ENCODE results near the gene LUZP1.

The LUZP1 gene

GRCh38 chr1:23114424-23115079 is 54.1 kb downstream of the LUZP1 start:
- peak; percentile 18 for DNase-seq

DNA sequence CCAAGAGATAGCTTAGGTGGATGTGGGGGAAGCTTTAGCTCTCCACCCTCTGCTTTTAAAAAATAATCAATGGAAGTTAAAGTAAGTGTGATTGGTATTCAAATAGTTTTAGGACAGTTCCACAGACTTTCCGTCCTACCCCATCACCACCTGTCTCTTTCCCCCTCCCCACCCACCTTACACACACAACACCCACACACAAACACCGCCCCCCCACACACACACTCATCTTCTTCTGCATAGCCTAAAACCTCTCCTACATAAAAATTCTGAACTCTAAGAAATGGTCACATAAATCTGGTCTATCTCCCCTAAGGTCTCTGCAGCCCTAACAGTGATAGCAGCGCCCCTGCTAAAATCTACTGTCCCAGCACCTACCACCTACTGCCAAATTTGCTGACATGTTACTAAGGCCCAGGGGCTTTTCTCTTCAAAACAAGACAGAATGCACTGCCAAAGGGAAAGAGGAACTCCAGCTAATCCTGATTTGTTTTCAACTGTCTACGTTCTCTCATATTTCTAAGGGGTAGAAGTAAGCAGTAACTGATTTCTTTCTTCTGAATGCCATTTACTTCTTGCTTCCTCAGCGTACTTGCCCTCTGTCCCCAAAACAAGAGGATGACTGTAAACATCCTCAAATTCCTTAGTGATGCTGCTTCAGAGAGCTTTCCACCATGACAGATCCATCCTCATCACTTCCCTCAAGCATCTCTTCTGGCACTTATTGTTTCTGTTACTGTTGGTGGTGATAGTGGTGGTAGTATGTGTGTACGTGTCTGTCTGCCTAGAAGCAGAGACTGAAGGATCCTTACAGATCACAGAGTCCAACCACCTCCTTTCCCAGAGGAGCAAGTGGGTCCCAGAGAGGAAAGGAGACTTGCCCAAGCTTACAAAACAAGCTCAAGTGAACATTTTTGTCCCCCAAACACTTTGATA is 56.8 kb downstream of the LUZP1 start:
- DNase-seq: no peak

- DNase-seq: no peak
Observed at GRCh38 chr1:23110391-23110790, 58.3 kb downstream of the LUZP1 start.

GRCh38 chr1:23108918-23109533 is 59.6 kb downstream of the LUZP1 start:
- peak; percentile 52 for DNase-seq

- DNase-seq: peak; percentile 41
Observed at GRCh38 chr1:23103001-23103889, 65.4 kb downstream of the LUZP1 start.

DNA sequence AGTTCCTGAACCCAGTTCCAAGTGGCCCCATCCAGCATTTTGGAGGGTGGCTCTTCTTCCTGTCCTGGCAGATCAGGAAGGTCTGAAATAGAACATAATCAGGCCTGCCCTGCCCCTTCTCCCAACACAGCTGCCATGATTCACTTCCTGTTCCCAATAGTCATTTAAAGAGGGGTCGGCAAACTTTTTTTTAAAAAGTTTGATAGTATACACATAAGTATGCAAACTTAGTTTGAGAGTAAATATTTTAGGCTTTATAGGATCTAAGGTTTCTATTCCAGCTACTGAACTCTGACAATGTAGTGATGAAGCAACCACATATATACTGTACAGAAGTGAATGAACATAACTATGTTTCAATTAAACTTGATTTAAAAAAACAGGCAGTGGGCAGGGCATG is 66.4 kb downstream of the LUZP1 start:
- no peak for DNase-seq

- DNase-seq: no peak
Observed at GRCh38 chr1:23101887-23102286, 66.8 kb downstream of the LUZP1 start.

DNA sequence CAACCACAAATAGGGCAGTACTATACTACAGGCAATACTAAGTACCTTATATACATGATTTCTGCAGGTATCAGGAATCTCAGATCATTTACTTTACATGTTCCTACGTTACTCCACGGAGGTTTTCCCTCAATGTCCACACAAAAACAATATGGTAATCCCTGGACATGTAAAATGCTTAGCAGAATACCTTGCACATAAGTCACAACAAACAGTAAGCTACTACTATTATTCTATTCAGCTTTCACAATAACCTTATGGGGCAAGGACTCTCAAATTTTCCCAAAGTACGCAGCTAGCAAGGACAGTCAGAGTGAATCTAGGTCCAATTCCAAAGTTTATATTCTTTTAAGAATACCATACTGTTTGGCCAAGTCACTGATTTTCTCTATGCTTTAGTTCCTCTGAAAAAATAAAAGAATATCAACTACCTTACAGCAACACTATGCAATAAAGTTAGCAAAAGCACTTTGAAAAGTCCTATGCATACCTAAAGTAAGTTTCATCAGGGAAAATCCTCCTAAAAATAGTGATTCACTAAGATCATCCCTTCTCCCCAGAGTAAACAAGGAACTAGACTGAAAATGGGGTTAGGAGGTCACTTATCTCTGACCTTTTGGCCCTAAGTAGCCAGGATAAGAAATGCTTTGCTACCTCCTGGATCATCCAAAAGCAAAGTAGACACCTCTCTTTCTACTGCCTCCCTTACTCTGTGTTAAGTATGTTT is 67.4 kb downstream of the LUZP1 start:
- DNase-seq: no peak

DNA sequence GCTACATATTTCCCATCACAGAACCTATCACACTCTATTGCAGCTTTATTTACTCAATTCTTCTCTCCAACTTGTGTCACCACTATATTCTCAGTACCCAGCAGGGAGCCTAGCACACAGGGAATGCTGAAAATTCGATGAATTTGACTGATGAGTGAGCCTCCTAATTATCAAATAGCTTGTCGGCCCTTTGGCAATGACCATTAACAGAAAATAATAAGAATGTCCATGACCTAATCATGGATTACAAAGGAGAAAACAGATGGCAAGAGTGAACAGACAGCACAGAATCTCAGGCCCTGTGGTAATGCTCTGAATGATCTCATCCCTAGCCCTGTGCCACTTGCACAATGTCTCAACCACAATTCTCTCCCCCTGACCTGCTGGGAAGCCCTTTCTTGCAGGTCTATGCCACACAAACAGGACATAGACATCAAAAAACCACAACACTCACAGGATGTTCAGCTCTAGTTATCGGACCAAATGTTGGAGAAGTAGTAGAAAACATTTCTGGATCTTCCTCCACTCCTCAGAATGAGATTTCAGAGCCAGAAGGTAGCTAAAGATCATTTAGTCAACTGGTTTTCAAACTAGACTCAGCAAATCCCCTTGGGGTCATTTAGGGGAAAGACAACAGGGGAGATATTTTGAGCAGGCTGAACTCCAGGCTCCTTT is 68.4 kb downstream of the LUZP1 start:
- DNase-seq: peak; percentile 52

DNA sequence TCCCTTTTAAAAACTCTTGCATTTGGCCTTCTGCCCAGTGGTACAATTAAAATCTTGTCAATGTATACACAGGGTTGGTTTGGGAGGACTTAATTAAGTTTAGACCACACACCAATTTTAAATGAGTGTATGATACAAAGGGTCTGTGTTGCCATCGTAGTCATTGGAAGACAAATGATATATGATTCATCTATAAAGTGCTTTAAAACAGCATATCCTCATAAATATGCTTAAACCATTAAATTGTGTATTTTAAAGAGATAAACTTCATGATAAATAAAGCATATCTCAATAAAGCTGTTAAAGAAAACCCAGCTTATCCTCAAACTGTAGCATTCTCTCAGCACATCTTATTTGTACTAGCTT is 69.5 kb downstream of the LUZP1 start:
- no peak for DNase-seq

DNA sequence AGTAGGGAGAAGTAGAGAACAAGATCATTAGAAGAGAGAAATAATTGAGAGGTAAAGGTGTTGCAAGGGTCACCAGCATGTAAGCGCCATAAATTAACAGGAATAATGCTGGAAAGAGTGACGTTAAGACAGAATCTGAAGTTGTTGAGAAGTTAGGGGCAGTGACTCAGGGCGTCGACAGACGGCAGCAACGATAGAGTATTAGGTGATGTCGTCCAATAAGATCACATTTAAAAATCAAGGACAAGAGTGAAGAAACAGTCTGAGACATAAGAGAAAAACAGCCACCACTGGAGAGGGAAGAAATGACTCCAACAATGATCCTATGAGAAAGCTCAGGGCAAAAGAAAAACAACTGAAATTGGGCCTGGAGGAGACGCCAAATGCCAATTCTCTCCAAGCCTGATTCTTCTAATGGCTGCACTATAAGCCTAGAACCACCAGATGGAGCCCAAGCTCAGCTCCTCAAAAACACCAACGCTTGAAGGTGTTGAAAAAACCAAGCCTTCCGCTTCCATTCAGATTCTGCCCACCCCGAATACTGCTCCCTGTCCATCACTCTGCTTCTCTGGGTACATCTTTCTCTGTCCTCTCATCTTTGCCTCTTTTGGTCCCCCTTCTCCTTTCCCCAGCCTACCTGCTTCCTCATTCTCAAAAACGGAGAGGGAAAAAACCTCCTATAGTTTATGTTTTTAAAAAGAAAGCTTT is 70.0 kb downstream of the LUZP1 start:
- DNase-seq: peak; percentile 67

DNA sequence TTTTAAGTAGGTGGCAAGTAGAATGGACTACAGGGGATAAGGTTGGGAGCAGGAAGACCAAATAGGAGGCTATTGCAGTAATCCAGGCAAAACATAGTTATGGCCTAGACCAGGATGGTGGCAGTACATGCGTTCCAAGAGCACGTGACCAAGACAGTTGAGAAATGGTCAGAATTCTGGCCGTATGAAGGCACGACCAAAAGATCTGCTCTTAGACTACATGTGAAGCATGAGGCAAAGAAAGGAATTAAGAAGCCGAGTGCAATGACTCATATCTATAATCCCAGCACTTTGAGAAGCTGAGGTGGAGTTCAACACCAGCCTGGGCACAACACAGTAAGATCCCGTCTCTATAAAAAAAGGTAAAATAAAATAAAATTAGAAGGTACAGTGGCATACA is 71.3 kb downstream of the LUZP1 start:
- no peak for DNase-seq

DNA sequence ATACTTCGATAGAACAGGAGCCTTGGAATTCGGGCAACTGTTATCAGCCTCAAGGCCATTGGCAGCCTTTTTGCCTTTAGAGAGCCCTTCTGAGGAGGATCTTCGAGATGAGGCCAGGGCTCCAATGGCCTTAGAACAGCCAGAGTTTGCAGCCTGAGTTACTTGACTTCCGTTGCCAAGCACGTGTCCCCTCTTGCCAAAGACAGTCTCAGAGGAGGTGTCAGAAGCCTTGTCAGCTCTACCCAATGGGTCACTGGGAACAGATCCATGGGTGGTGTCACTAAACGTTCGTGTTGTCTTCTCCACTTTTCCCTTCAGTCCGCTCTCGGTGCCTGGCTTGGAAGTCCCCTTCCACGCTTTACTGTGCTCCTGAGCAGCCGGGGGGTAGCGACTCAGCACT is 76.2 kb downstream of the LUZP1 start:
- DNase-seq: no peak

- no peak for DNase-seq
Observed at GRCh38 chr1:23091545-23091944, 77.1 kb downstream of the LUZP1 start.

GRCh38 chr1:23090056-23090455 is 78.6 kb downstream of the LUZP1 start:
- no peak for DNase-seq

- DNase-seq: no peak
Observed at GRCh38 chr1:23088027-23088426, 80.6 kb downstream of the LUZP1 start.

DNA sequence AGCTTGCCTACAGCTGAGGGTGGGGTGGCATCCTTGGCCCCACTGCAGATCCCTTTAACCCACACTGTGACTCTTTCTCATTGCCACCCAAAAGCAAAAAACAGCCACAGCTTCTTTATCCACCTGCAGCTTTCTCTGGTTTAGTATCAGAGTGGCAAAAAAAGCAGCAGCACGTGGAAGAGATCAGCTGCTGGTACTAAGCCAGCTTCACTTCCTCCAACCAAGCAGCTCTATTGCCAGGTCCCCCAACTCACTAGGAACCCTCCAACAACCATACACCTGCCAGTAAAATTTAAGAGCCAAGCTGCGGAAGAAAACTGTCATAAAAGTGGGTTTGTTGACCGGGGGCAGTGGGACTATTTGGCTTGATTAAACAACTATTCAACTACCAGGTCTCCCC is 83.0 kb downstream of the LUZP1 start:
- no peak for DNase-seq

DNA sequence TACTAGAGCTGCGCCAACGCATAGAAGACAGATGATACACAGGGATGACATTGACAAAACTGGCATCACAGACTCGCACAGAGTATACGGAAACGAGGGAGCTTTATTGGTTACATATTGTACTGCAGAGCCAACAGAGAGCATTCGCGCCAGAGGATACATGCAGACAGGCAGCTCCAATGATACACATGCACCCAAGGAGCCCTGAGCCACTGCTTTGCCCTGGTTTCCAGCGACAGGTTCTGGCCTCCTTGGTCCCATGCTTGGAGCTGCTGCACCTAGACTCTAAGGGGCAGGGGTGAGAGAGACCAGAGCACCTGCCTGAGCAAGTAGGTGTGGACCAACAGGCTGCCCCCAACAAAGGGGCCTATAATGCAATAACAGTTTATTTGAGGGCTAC is 83.8 kb downstream of the LUZP1 start:
- no peak for DNase-seq

- no peak for DNase-seq
Observed at GRCh38 chr1:23083714-23084480, 84.8 kb downstream of the LUZP1 start.

DNA sequence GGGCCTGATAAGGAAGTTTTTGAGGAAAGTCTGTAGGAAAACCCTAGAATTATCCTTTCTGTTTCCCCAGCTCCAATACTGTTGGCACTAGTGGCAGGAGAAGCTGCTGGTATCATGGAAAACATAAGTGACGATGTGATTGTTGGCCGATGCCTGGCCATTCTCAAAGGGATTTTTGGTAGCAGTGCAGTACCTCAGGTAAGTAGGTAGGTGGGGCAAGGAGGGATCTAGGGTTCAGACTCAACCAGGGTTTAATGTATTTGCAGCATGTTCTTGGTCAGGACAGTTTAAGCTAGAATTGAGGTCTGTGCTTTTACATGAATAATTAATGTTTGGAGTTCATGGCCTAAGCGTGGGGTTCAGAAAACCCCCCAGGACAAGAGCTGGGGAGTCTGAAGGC is 87.3 kb downstream of the LUZP1 start:
- DNase-seq: no peak
